ENCODE measurements around the gene PIP5K1B.

Gene PIP5K1B

DNA sequence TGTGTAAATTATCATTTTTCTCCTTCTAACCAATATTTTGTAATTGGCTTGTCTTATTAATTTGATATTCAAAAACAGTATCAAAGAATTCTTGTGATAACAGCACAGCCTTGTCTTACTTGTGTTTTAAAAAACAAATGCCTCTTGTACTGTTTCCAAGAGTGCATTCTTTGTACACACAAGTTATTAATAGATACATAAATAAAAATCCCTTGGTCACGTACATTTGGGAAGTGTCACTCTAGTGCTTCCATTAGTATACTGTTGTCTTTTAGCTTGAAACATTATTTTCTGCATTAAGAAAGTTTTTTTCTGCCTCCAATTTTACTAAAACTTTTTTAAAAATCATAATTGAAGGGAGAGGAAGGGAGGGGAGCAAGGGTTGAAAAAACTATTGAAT lies 133.2 kb downstream of the PIP5K1B start:
- Histone ChIP-seq H3K9ac (ENCODE audit: insufficient read length, low read depth) (no peak overlapping the region), H3K9me3 (ENCODE audit: insufficient read depth, low read length) (no peaks in the 10 kb centered on the region), H3K36me3 (ENCODE audit: insufficient read depth, insufficient read length, low read length) (no peaks in the 10 kb centered on the region), H3K4me1 (ENCODE audit: insufficient read depth, insufficient read length) (no peaks in the 10 kb centered on the region), H3K27me3 (ENCODE audit: insufficient read depth, insufficient read length) (no peaks in the 10 kb centered on the region), H3K4me3 (ENCODE audit: insufficient read length, low read depth) (no peak overlapping the region)
- no peak for TF ChIP-seq YY1 (IDR thresholded peaks at IDR 0.05; ENCODE audit: insufficient read depth, insufficient read length)
- no peak for TF ChIP-seq SUZ12 (IDR thresholded peaks at IDR 0.05; ENCODE audit: extremely low read depth, insufficient read depth, insufficient read length)
- no peak for TF ChIP-seq ZNF274 (IDR thresholded peaks at IDR 0.05; ENCODE audit: low read depth, low read length)
- DNase-seq (ENCODE audit: low read depth, low spot score) = no peak

DNA sequence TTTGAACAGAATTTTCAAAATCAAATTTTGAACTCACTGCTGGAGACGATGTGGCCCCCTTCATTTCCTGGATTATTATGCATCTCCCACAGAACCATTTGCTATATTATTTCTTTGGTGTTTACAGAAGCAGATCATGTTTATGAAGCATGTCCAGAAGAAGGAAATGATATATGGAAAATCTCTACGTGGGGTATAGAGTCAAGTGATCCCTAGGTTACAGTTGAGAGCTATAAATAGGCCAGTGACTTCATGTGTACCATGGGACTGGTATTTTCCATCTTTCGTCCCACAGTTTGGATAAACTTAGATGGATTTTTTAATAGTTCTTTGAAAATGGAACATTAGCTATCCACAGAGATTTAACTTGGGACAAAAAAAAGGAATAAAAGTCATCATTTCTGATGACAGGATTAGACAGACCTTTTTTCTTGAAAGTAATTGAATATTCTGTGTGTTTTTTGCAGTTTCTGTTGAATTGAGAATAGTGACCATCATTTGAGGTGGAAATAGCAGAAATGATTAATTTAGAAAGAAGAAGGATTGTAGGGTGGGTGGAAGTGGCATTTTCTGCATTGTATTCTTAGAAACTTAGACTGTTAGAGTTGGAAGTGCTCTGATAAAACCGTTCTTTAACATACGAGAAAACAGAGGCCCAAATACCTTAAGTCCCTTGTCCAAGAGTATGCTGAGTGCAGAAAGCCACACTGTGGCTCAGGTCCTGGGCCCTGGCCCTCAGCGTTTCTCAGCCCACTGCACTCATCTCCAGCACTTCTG lies 136.4 kb downstream of the PIP5K1B start:
- no peaks in the 10 kb centered on the region for H3K36me3 ChIP-seq (ENCODE audit: insufficient read depth, insufficient read length, low read length)
- no peaks in the 10 kb centered on the region for H3K4me1 ChIP-seq (ENCODE audit: insufficient read depth, insufficient read length)
- no peak for DNase-seq (ENCODE audit: low read depth, low spot score)
- H3K4me3 ChIP-seq (ENCODE audit: insufficient read length, low read depth) = no peak overlapping the region
- H3K27me3 ChIP-seq (ENCODE audit: insufficient read depth, insufficient read length) = no peaks in the 10 kb centered on the region
- no peaks in the 10 kb centered on the region for H3K9me3 ChIP-seq (ENCODE audit: insufficient read depth, low read length)
- TF ChIP-seq ZNF274 (IDR thresholded peaks at IDR 0.05; ENCODE audit: low read depth, low read length) (no peak), YY1 (IDR thresholded peaks at IDR 0.05; ENCODE audit: insufficient read depth, insufficient read length) (no peak), SUZ12 (IDR thresholded peaks at IDR 0.05; ENCODE audit: extremely low read depth, insufficient read depth, insufficient read length) (no peak)
- no peak overlapping the region for H3K9ac ChIP-seq (ENCODE audit: insufficient read length, low read depth)

GRCh38 chr9:68842568-68842967 lies 137.5 kb downstream of the PIP5K1B start:
- TF ChIP-seq SUZ12 (IDR thresholded peaks at IDR 0.05; ENCODE audit: extremely low read depth, insufficient read depth, insufficient read length) (no peak), YY1 (IDR thresholded peaks at IDR 0.05; ENCODE audit: insufficient read depth, insufficient read length) (no peak), ZNF274 (IDR thresholded peaks at IDR 0.05; ENCODE audit: low read depth, low read length) (no peak)
- Histone ChIP-seq H3K4me3 (ENCODE audit: insufficient read length, low read depth) (no peak overlapping the region), H3K36me3 (ENCODE audit: insufficient read depth, insufficient read length, low read length) (no peaks in the 10 kb centered on the region), H3K9me3 (ENCODE audit: insufficient read depth, low read length) (no peaks in the 10 kb centered on the region), H3K9ac (ENCODE audit: insufficient read length, low read depth) (no peak overlapping the region), H3K4me1 (ENCODE audit: insufficient read depth, insufficient read length) (no peaks in the 10 kb centered on the region), H3K27me3 (ENCODE audit: insufficient read depth, insufficient read length) (no peaks in the 10 kb centered on the region)
- DNase-seq (ENCODE audit: low read depth, low spot score) = no peak

DNA sequence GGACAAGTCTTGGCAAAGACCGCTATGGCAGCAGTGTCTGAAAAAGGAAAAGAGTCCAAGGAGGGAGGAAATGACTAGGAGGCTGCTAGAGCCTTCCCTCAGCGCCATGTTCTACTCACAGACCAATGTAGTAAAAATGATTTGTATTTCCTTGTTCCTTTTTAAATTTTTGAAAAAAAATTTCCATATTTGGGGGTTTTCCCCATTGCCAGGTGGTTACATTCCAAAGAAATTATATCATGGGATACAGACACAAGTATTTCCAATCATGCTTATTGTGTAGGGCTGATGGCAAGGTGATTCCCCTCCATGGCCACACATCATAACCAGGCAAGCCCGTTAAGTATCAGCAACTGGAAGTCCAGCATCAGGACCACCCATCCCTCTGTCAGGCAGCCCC lies 138.2 kb downstream of the PIP5K1B start:
- Histone ChIP-seq H3K36me3 (ENCODE audit: insufficient read depth, insufficient read length, low read length) (no peaks in the 10 kb centered on the region), H3K27me3 (ENCODE audit: insufficient read depth, insufficient read length) (no peaks in the 10 kb centered on the region), H3K4me3 (ENCODE audit: insufficient read length, low read depth) (no peak overlapping the region), H3K4me1 (ENCODE audit: insufficient read depth, insufficient read length) (no peaks in the 10 kb centered on the region), H3K9me3 (ENCODE audit: insufficient read depth, low read length) (no peaks in the 10 kb centered on the region), H3K9ac (ENCODE audit: insufficient read length, low read depth) (no peak overlapping the region)
- no peak for TF ChIP-seq ZNF274 (IDR thresholded peaks at IDR 0.05; ENCODE audit: low read depth, low read length)
- TF ChIP-seq SUZ12 (IDR thresholded peaks at IDR 0.05; ENCODE audit: extremely low read depth, insufficient read depth, insufficient read length) = no peak
- TF ChIP-seq YY1 (IDR thresholded peaks at IDR 0.05; ENCODE audit: insufficient read depth, insufficient read length) = no peak
- DNase-seq (ENCODE audit: low read depth, low spot score) = no peak

GRCh38 chr9:68844157-68844556 lies 139.1 kb downstream of the PIP5K1B start:
- no peak for DNase-seq (ENCODE audit: low read depth, low spot score)
- Histone ChIP-seq H3K9ac (ENCODE audit: insufficient read length, low read depth) (no peak overlapping the region), H3K4me3 (ENCODE audit: insufficient read length, low read depth) (no peak overlapping the region), H3K36me3 (ENCODE audit: insufficient read depth, insufficient read length, low read length) (no peaks in the 10 kb centered on the region), H3K27me3 (ENCODE audit: insufficient read depth, insufficient read length) (no peaks in the 10 kb centered on the region), H3K4me1 (ENCODE audit: insufficient read depth, insufficient read length) (no peaks in the 10 kb centered on the region), H3K9me3 (ENCODE audit: insufficient read depth, low read length) (no peaks in the 10 kb centered on the region)
- TF ChIP-seq SUZ12 (IDR thresholded peaks at IDR 0.05; ENCODE audit: extremely low read depth, insufficient read depth, insufficient read length) = no peak
- no peak for TF ChIP-seq YY1 (IDR thresholded peaks at IDR 0.05; ENCODE audit: insufficient read depth, insufficient read length)
- no peak for TF ChIP-seq ZNF274 (IDR thresholded peaks at IDR 0.05; ENCODE audit: low read depth, low read length)

GRCh38 chr9:68844631-68845612 lies 139.9 kb downstream of the PIP5K1B start:
- no peaks in the 10 kb centered on the region for H3K9me3 ChIP-seq (ENCODE audit: insufficient read depth, low read length)
- no peak overlapping the region for H3K9ac ChIP-seq (ENCODE audit: insufficient read length, low read depth)
- no peak overlapping the region for H3K4me3 ChIP-seq (ENCODE audit: insufficient read length, low read depth)
- TF ChIP-seq ZNF274 (IDR thresholded peaks at IDR 0.05; ENCODE audit: low read depth, low read length) = no peak
- no peak for TF ChIP-seq SUZ12 (IDR thresholded peaks at IDR 0.05; ENCODE audit: extremely low read depth, insufficient read depth, insufficient read length)
- no peak for TF ChIP-seq YY1 (IDR thresholded peaks at IDR 0.05; ENCODE audit: insufficient read depth, insufficient read length)
- no peaks in the 10 kb centered on the region for H3K4me1 ChIP-seq (ENCODE audit: insufficient read depth, insufficient read length)
- H3K27me3 ChIP-seq (ENCODE audit: insufficient read depth, insufficient read length) = no peaks in the 10 kb centered on the region
- peak; percentile 30 for DNase-seq (ENCODE audit: low read depth, low spot score)
- H3K36me3 ChIP-seq (ENCODE audit: insufficient read depth, insufficient read length, low read length) = no peaks in the 10 kb centered on the region

GRCh38 chr9:68847765-68848164 lies 142.7 kb downstream of the PIP5K1B start:
- no peaks in the 10 kb centered on the region for H3K27me3 ChIP-seq (ENCODE audit: insufficient read depth, insufficient read length)
- H3K9me3 ChIP-seq (ENCODE audit: insufficient read depth, low read length) = no peaks in the 10 kb centered on the region
- TF ChIP-seq YY1 (IDR thresholded peaks at IDR 0.05; ENCODE audit: insufficient read depth, insufficient read length) (no peak), SUZ12 (IDR thresholded peaks at IDR 0.05; ENCODE audit: extremely low read depth, insufficient read depth, insufficient read length) (no peak)
- no peak overlapping the region for H3K4me3 ChIP-seq (ENCODE audit: insufficient read length, low read depth)
- no peaks in the 10 kb centered on the region for H3K4me1 ChIP-seq (ENCODE audit: insufficient read depth, insufficient read length)
- no peak overlapping the region for H3K9ac ChIP-seq (ENCODE audit: insufficient read length, low read depth)
- no peaks in the 10 kb centered on the region for H3K36me3 ChIP-seq (ENCODE audit: insufficient read depth, insufficient read length, low read length)
- no peak for DNase-seq (ENCODE audit: low read depth, low spot score)

Data from NT2/D1 (cell line).